ENCODE measurements around the gene MEAF6.

- no peak for TF ChIP-seq EZH2 (IDR thresholded peaks at IDR 0.05; ENCODE audit: low read depth, low read length, severe bottlenecking)
- no peak for TF ChIP-seq MAFK (IDR thresholded peaks at IDR 0.05; ENCODE audit: low read depth, low read length)
- TF ChIP-seq CTCF (IDR thresholded peaks at IDR 0.05; ENCODE audit: control extremely low read depth in 1 of 3, insufficient read depth in 1 of 3, low read depth in 1 of 3, low read length in 3 of 3), result no peak
- TF ChIP-seq YY1 (IDR thresholded peaks at IDR 0.05; ENCODE audit: low read depth, low read length), result no peak
- TF ChIP-seq CHD2 (IDR thresholded peaks at IDR 0.05; ENCODE audit: low read length), result no peak
These were observed 52.7 kb downstream of the MEAF6 start for GRCh38 chr1:37461698-37462436.
